SK-N-SH (cell line): ENCODE measurements around the gene PTPN12.

Experiments used
- NRF1 ChIP-seq: IDR thresholded peaks from 2 replicates; pipeline ENCODE4 v1.6.1; 2012; ENCODE audit warnings: low read depth, mild to moderate bottlenecking, low read length
- YY1 ChIP-seq: IDR thresholded peaks from 2 replicates; pipeline ENCODE4 v1.4.0; 2012; ENCODE audit warnings: low read depth, mild to moderate bottlenecking
- TF ChIP-seq, protein P1 (sequence below): fragments of 200-600 bp; sonication (generic); IDR thresholded peaks from 2 replicates; pipeline ENCODE4 v1.6.1; 2017; ENCODE audit warnings: antibody characterized with exemption, mild to moderate bottlenecking, moderate library complexity
- TF ChIP-seq, protein P2 (sequence below): IDR thresholded peaks from 2 replicates; pipeline ENCODE4 v1.4.0; 2012; ENCODE audit warnings: low read depth

DNA sequence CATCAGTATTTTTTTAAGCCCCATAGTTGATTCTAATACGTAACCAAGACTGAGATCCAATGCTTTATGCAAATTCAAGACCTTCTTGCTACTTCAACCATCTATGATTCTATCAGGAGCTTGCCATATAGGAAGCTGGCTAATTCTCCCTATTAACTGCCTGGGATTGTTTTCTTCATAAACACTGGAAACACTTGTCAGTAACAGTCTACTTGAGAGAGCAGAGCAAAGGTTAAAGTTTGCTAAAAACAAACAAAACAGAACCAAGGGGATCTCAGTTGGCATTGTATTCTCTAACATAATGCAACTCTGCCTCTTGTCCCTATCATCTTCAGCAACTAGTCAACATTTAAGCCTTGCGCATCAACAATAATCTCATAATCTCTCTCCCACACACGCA lies 21.0 kb upstream of the PTPN12 start:
- TF ChIP-seq NRF1 = no peak
- TF ChIP-seq, protein P1, sequence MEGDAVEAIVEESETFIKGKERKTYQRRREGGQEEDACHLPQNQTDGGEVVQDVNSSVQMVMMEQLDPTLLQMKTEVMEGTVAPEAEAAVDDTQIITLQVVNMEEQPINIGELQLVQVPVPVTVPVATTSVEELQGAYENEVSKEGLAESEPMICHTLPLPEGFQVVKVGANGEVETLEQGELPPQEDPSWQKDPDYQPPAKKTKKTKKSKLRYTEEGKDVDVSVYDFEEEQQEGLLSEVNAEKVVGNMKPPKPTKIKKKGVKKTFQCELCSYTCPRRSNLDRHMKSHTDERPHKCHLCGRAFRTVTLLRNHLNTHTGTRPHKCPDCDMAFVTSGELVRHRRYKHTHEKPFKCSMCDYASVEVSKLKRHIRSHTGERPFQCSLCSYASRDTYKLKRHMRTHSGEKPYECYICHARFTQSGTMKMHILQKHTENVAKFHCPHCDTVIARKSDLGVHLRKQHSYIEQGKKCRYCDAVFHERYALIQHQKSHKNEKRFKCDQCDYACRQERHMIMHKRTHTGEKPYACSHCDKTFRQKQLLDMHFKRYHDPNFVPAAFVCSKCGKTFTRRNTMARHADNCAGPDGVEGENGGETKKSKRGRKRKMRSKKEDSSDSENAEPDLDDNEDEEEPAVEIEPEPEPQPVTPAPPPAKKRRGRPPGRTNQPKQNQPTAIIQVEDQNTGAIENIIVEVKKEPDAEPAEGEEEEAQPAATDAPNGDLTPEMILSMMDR = no peak
- TF ChIP-seq YY1 = no peak
- TF ChIP-seq, protein P2, sequence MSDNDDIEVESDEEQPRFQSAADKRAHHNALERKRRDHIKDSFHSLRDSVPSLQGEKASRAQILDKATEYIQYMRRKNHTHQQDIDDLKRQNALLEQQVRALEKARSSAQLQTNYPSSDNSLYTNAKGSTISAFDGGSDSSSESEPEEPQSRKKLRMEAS = no peak
